NT2/D1 (cell line): ENCODE data around the gene FOSL1.
"Not testable (repeated sequence)": the region's sequence is repeated elsewhere in the genome, so short reads cannot be mapped to it uniquely, and the experiment has no call there.

Experiments
- DNase-seq: peaks from one replicate; pipeline ENCODE4 v3.0.0-alpha.2; 2011; ENCODE audit warnings: low read depth, low spot score
- H3K27me3 ChIP-seq: 2 replicates; pipeline ENCODE4 v1.6.0; 2011; ENCODE audit warnings: mild to moderate bottlenecking; ENCODE audit not compliant: insufficient read length, insufficient read depth
- H3K36me3 ChIP-seq: 2 replicates; pipeline ENCODE4 v1.6.1; 2011; ENCODE audit warnings: mild to moderate bottlenecking, low read length, mixed read lengths; ENCODE audit not compliant: insufficient read depth, insufficient read length
- H3K4me1 ChIP-seq: 2 replicates; pipeline ENCODE4 v1.5.1; 2011; ENCODE audit not compliant: insufficient read depth, insufficient read length
- H3K4me3 ChIP-seq: 2 replicates; pipeline ENCODE4 v1.5.1; 2011; ENCODE audit warnings: low read depth; ENCODE audit not compliant: insufficient read length
- H3K9ac ChIP-seq: 2 replicates; pipeline ENCODE4 v1.6.0; 2011; ENCODE audit warnings: low read depth; ENCODE audit not compliant: insufficient read length
- H3K9me3 ChIP-seq: 2 replicates; pipeline ENCODE4 v1.5.1; 2011; ENCODE audit warnings: mild to moderate bottlenecking, low read length; ENCODE audit not compliant: insufficient read depth
- SUZ12 ChIP-seq: IDR thresholded peaks from 2 replicates; pipeline ENCODE4 v1.6.1; 2011; ENCODE audit not compliant: insufficient read length, insufficient read depth; ENCODE audit errors: extremely low read depth
- YY1 ChIP-seq: IDR thresholded peaks from 2 replicates; pipeline ENCODE4 v1.6.1; 2011; ENCODE audit not compliant: insufficient read length, insufficient read depth
- ZNF274 ChIP-seq: IDR thresholded peaks from 2 replicates; pipeline ENCODE4 v1.6.1; 2011; ENCODE audit warnings: mild to moderate bottlenecking, low read depth, low read length

FOSL1 gene

DNA sequence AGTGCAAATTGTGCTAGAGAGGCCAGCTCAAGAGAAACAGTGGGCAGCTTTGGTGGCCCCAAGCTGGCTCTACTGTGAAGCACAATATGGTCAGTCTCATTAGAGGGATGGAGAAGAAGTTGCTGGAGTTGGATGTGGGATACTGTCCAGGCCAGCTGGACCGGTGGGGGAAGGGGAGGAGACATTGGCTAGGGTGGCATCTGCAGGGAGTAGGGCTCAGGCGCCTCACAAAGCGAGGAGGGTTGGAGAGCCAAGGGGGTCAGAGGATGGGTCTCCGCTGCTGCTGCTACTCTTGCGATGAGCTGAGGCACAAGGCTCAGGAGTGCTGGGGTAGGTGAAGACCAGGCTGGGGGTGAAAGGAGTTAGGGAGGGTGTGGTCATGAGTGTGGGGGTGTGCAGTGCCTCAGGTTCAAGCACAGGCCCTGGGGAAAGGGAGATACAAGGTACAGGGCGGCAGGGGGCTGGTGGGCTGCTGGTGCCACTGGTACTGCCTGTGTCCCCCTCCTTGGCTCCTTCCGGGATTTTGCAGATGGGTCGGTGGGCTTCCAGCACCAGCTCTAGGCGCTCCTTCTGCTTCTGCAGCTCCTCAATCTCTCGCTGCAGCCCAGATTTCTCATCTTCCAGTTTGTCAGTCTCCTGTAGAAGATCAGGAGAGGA is 7.4 kb downstream of the FOSL1 start:
- Histone ChIP-seq H3K4me3 (no peak overlapping the region), H3K4me1 (peaks cover 14% of the 10 kb centered on the region), H3K9ac (no peak overlapping the region), H3K27me3 (peaks cover 14% of the 10 kb centered on the region), H3K36me3 (peaks cover 60% of the 10 kb centered on the region), H3K9me3 (no peaks in the 10 kb centered on the region; the same call in 1 of the 2 replicates)
- no peak for DNase-seq
- TF ChIP-seq ZNF274 (no peak), YY1 (no peak), SUZ12 (no peak)

DNA sequence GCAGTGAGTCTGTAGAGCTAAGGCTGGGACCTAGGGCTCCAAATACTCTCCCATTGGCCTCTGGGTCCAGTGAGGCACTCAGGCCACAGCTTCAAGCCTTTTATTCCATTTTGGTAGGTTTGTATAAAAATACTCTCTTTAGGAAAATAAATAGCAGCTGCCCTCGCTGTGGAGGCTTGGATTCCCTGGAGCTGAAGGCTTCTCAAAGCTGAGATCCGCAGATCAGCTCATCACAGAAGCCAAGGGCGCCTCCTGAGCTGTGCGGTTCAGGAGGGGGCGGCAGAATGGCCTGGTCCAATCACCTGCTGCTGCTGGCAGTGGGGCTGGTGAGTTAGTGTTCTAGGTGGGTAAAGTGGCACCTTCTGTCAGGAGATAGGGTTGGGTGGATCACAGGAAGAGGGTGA is 8.0 kb downstream of the FOSL1 start:
- Histone ChIP-seq H3K4me3 (peak overlapping the region; percentile 89), H3K36me3 (peaks cover 57% of the 10 kb centered on the region), H3K27me3 (peaks cover 14% of the 10 kb centered on the region), H3K9ac (peak overlapping the region; percentile 99), H3K4me1 (peaks cover 17% of the 10 kb centered on the region)
- H3K9me3 ChIP-seq, DNase-seq: not testable (repeated sequence)

DNA sequence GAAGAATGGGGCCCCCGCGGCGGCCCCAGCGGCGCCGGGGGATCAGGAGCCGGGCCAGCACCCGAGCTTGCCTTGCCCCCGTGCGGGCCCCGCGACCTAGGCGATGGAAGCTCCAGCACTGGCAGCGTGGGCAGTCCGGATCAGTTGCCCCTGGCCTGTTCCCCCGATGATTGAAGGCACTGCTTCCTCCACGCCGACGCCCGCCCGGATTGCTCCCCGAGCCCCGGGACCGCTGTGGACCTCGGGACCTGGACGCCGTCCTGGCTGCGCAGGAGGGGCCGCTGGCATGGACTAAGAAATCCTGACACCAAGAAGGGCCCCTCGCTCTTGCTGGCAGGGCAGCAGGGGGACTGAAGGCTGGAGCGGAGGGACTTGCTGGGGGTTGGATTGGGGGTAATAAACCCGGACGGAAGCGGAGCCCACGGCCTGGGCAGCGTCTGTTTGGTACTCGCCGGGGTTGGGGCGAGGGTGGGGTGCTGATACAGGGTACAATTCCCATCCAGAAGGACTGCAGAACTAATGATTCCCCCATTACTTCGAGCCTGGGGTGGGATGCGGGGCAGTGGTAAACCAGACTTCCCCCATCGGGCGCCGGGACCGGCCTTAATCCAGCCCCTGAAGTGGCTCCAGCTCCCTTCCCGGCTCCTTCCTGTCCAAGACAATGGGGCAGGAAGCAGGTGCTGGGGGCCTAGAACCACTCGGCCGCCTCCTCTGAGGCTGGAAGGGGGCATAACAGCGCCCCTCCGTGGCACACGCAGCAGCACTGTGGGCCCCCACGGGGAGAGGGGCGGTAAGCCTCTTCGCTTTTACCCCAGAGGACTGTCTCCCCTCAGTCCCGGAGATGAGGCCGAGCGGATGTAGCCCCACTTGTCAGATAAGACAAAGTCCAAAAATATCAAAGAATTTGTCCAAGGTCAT is 8.7 kb downstream of the FOSL1 start:
- Histone ChIP-seq H3K4me3 (peak overlapping the region; percentile 89), H3K9me3 (no peaks in the 10 kb centered on the region; the same call in 1 of the 2 replicates), H3K36me3 (peaks cover 57% of the 10 kb centered on the region), H3K9ac (peak overlapping the region; percentile 99), H3K27me3 (peaks cover 14% of the 10 kb centered on the region), H3K4me1 (peaks cover 17% of the 10 kb centered on the region)
- TF ChIP-seq YY1 (no peak), ZNF274 (no peak), SUZ12 (no peak)
- DNase-seq, result peak; percentile 63

DNA sequence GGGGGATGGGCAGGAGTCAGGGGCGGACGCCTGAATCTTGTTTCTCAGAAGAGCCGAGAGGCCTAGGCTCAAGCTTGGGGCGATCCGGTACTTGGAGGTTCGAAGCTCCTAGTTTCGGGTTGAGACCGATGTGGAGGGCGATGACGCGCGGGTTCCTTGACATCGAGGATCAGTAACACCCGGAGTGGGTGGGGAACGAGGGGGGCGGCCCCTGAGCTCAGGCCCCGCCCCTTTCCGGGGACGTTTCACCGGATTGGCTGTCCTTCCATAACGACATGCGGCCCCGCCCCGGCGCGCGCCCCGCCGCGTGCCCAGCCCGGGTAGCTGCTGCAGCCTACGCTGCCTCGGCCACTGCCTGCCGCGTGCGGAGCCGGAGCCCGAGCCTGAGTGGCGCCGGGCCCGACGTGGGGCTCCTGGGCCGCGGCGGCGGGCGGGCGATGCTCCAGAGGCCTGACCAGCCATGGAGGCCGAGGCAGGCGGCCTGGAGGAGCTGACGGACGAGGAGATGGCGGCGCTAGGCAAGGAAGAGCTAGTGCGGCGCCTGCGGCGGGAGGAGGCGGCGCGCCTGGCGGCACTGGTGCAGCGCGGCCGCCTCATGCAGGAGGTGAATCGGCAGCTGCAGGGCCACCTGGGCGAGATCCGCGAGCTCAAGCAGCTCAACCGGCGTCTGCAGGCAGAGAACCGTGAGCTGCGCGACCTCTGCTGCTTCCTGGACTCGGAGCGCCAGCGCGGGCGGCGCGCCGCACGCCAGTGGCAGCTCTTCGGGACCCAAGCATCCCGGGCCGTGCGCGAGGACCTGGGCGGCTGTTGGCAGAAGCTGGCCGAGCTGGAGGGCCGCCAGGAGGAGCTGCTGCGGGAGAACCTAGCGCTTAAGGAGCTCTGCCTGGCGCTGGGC is 9.6 kb downstream of the FOSL1 start, which contains the start of gene CCDC85B:
Gene CCDC85B, plus strand, starts transcription at position 350 of the 895 bp plus-strand sequence. Its CDS starts 111 bp downstream, at position 461.
- peaks cover 17% of the 10 kb centered on the region for H3K4me1 ChIP-seq
- H3K36me3 ChIP-seq, result peaks cover 55% of the 10 kb centered on the region
- H3K4me3 ChIP-seq, result peak within 1 kb of the TSS; percentile 89
- peak; percentile 90 for DNase-seq
- H3K9me3 ChIP-seq, result peaks cover 9% of the 10 kb centered on the region; the same call in 1 of the 2 replicates
- no peak for TF ChIP-seq SUZ12
- TF ChIP-seq YY1, result no peak
- no peak for TF ChIP-seq ZNF274
- peak within 1 kb of the TSS; percentile 99 for H3K9ac ChIP-seq
- H3K27me3 ChIP-seq, result peaks cover 14% of the 10 kb centered on the region

DNA sequence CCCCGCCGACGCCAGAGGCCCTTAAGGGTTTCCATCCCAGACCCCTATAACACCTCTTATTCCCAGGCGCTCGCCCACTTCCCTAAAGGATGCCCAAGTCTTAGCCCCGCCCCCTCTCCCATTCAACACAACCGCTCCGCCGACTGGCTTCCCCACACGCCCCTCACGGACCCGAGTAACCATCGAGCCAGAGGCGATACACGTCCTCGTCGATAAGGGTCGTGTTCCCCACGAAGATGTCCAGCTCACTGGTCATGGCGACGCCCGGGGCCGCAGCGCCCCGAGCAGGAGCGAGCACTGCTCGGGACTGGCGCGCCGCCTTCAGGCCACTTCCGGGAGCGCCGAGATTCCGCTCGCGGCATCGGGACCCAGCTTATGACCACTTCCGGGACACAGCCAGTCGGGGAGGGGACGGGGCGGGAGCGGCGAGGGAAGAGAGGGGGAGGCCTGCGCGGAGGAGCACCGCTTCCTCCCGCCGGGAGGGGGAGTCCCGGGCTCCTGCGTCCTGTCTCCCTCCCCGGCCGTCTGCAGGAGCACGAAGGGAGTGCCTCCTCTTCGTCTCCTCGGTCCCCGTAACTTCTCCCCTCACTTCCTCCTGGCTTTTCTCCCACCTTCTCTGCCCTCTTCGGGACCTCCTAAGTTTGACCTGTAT is 11.9 kb downstream of the FOSL1 start, which contains the start of gene FIBP:
Gene FIBP, minus strand, starts transcription at position 309 of the 652 bp plus-strand sequence. Its CDS starts 53 bp downstream, at position 256.
- Histone ChIP-seq H3K36me3 (peaks cover 59% of the 10 kb centered on the region), H3K27me3 (peaks cover 14% of the 10 kb centered on the region), H3K9ac (peak within 1 kb of the TSS; percentile 80), H3K4me1 (peaks cover 18% of the 10 kb centered on the region), H3K4me3 (peak within 1 kb of the TSS; percentile 48), H3K9me3 (peaks cover 20% of the 10 kb centered on the region; the same call in 1 of the 2 replicates)
- peak; percentile 96 for DNase-seq
- TF ChIP-seq YY1 (peak; percentile 7), SUZ12 (no peak), ZNF274 (no peak)

DNA sequence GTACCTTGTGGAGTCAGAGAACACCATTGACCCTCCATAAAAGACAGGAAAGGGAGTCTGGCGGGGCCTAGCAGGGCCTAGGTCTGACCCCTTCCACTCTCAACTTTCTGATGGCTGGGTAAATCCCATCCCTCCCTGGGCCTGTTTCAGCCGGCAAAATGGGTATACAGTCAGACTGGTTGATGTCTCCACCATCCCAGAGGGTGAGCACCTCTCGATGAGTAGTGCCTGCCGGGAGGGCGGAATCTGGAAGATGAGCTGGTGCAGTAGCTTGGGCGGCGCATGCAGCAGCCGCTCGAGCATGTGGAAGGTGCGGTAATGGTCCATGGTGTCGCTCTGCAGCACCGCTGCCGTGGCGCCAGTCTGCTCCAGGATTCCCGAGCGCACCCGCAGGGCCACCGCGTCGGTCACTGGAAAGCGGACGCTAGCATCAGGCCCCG is 12.4 kb downstream of the FOSL1 start:
- Histone ChIP-seq H3K4me1 (peaks cover 14% of the 10 kb centered on the region), H3K4me3 (peak overlapping the region; percentile 48), H3K27me3 (peaks cover 14% of the 10 kb centered on the region), H3K36me3 (peaks cover 60% of the 10 kb centered on the region), H3K9ac (peak overlapping the region; percentile 80), H3K9me3 (peaks cover 20% of the 10 kb centered on the region; the same call in 1 of the 2 replicates)
- no peak for DNase-seq
- TF ChIP-seq YY1, result no peak
- no peak for TF ChIP-seq SUZ12
- no peak for TF ChIP-seq ZNF274
